ENCODE data around the gene CCL3.

DNA sequence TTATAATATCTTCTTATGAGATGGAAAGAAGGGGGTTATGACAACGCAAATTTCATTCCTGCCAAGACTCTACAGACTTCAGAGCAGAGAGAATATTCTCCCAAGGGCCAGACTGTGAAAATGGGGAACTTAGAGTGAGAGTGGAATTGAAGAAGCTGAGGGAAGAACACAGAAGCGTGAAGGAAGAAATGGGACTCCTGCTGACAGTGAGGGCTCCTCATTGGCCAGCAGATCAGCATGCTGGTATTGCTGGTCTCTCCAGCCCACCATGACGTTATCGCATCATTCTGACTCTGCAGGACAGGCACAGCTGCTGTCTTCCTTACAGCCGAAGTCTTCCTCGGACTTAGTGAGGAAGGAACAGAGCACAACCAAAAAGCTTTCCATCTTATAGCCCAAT, 38.0 kb upstream of the CCL3 start:
- TF ChIP-seq POLR2AphosphoS5 (IDR thresholded peaks at IDR 0.05; ENCODE audit: low read depth, low read length) (no peak), TAF1 (IDR thresholded peaks at IDR 0.05; ENCODE audit: low read depth, low read length) (no peak), POLR2A (IDR thresholded peaks at IDR 0.05; ENCODE audit: low read depth, low read length) (no peak)

Measured in GM12891 (cell line).